Sigmoid colon (tissue), 3 donors: ENCODE data around the gene AMBRA1.

Experiments
- CTCF ChIP-seq, 4 experiments: fragments of 450-650 bp in 3 of 4; fragments of 200-600 bp in 1 of 4; IDR thresholded peaks; one replicate each; pipeline ENCODE4 v1.5.1; 2016 to 2019; ENCODE audit warnings: antibody characterized with exemption in 4 of 4, mild to moderate bottlenecking in 3 of 4, moderate library complexity in 2 of 4
- POLR2A ChIP-seq, 2 donors: fragments of 450-650 bp; IDR thresholded peaks; one replicate each; pipeline ENCODE4 v1.6.1; 2016; ENCODE audit warnings: antibody characterized with exemption in 2 of 2, mild to moderate bottlenecking in 2 of 2, moderate library complexity in 2 of 2

- TF ChIP-seq CTCF (IDR thresholded peaks at IDR 0.05) (no peak), POLR2A (IDR thresholded peaks at IDR 0.05) (no peak)
Observed at GRCh38 chr11:46637546-46637945, 43.7 kb upstream of the AMBRA1 start.
